ENCODE data around the gene FAM20C.
"Not testable (repeated sequence)": the region's sequence is repeated elsewhere in the genome, so short reads cannot be mapped to it uniquely, and the experiment has no call there.

FAM20C gene

GRCh38 chr7:291373-292092 is 99.2 kb downstream of the FAM20C start:
- DNase-seq (ENCODE audit: low read depth in 3 of 3) = no peak

GRCh38 chr7:292226-292625 is 99.9 kb downstream of the FAM20C start:
- no peak for DNase-seq (ENCODE audit: low read depth in 3 of 3)

GRCh38 chr7:292826-293225 is 100.5 kb downstream of the FAM20C start:
- DNase-seq (ENCODE audit: low read depth in 3 of 3) = no peak

- no peak for DNase-seq (ENCODE audit: low read depth in 3 of 3)
Measured at GRCh38 chr7:293681-294439, 101.5 kb downstream of the FAM20C start.

- no peak for DNase-seq (ENCODE audit: low read depth in 3 of 3)
Measured at GRCh38 chr7:294440-295154, 102.2 kb downstream of the FAM20C start.

- no peak for DNase-seq (ENCODE audit: low read depth in 3 of 3)
Measured at GRCh38 chr7:295155-296154, 103.1 kb downstream of the FAM20C start.

- no peak for DNase-seq (ENCODE audit: low read depth in 3 of 3)
Measured at GRCh38 chr7:296373-296945, 104.1 kb downstream of the FAM20C start.

GRCh38 chr7:297141-297540 is 104.8 kb downstream of the FAM20C start:
- not testable (repeated sequence) for DNase-seq (ENCODE audit: low read depth in 3 of 3)

- DNase-seq (ENCODE audit: low read depth in 3 of 3) = no peak
Measured at GRCh38 chr7:297611-298374, 105.4 kb downstream of the FAM20C start.

- DNase-seq (ENCODE audit: low read depth in 3 of 3) = no peak
Measured at GRCh38 chr7:298375-298702, 106.0 kb downstream of the FAM20C start.

- no peak for DNase-seq (ENCODE audit: low read depth in 3 of 3)
Measured at GRCh38 chr7:298743-299142, 106.4 kb downstream of the FAM20C start.

- no peak for DNase-seq (ENCODE audit: low read depth in 3 of 3)
Measured at GRCh38 chr7:299169-299568, 106.8 kb downstream of the FAM20C start.

GRCh38 chr7:299628-300027 is 107.3 kb downstream of the FAM20C start:
- no peak for DNase-seq (ENCODE audit: low read depth in 3 of 3)

GRCh38 chr7:300048-300447 is 107.7 kb downstream of the FAM20C start:
- no peak for DNase-seq (ENCODE audit: low read depth in 3 of 3)

GRCh38 chr7:300546-301290 is 108.3 kb downstream of the FAM20C start:
- no peak for DNase-seq (ENCODE audit: low read depth in 3 of 3)

- no peak for DNase-seq (ENCODE audit: low read depth in 3 of 3)
Measured at GRCh38 chr7:301291-302053, 109.1 kb downstream of the FAM20C start.

GRCh38 chr7:302054-302992 is 110.0 kb downstream of the FAM20C start:
- DNase-seq (ENCODE audit: low read depth in 3 of 3) = no peak

- no peak for DNase-seq (ENCODE audit: low read depth in 3 of 3)
Measured at GRCh38 chr7:303425-303824, 111.1 kb downstream of the FAM20C start.

All from stimulated activated CD4-positive, alpha-beta T cell treated with anti-CD3 and anti-CD28 coated beads, TNF-alpha, amount 100 ng/mL, for 48 hours (primary cell).